ENCODE data around the gene PHC2.

Gene PHC2

GRCh38 chr1:33370827-33371226 is 60.1 kb downstream of the PHC2 start:
- DNase-seq (ENCODE audit: insufficient read length, low spot score) (no peak), FAIRE-seq (no peak)
- no peak for TF ChIP-seq POLR2A (IDR thresholded peaks at IDR 0.05; ENCODE audit: low read depth, low read length)

GRCh38 chr1:33370301-33370700 is 60.6 kb downstream of the PHC2 start:
- no peak for DNase-seq (ENCODE audit: insufficient read length, low spot score)
- no peak for FAIRE-seq
- TF ChIP-seq POLR2A (IDR thresholded peaks at IDR 0.05; ENCODE audit: low read depth, low read length): no peak

DNA sequence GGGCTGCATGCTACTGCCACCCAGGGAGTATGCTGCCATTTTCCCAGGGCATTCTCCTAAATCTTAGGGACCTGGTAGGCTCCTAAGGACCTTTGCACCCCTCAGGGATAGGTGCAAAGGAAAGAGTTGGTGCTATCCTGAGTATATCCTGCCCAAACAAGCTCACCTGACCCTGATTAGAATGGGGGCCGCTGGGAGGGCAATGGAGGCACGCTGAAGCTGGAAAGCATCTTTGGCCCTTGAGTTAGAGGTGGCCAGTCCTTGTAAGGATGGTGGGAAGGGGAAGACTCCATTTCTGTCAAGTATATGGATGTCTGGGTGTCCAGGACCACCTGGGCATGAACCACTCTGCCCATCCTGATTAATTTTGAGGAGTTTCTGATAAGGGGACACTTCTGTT is 61.1 kb downstream of the PHC2 start:
- DNase-seq (ENCODE audit: insufficient read length, low spot score) (no peak), FAIRE-seq (no peak)
- no peak for TF ChIP-seq POLR2A (IDR thresholded peaks at IDR 0.05; ENCODE audit: low read depth, low read length)

DNA sequence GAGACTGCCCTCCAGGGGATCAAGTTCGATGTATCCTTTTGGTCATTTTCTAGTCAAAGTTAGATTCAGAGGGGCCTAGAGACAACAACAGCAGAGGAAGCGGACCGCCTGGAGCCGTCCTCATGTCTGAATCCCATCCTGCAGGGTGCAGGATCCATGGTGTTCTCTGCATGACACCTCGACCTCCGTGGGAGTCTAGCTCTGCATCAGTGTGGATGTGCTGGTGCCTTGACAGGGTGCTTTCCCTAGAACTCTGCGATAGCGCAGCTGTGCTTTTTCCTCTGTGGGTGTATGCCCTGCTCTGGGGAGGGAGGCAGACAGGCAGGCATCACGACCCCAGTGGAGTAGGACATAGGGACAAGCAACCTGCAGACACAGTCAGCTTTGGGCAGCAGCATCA is 61.8 kb downstream of the PHC2 start:
- DNase-seq (ENCODE audit: insufficient read length, low spot score) (no peak), FAIRE-seq (no peak)
- TF ChIP-seq POLR2A (IDR thresholded peaks at IDR 0.05; ENCODE audit: low read depth, low read length): no peak

GRCh38 chr1:33368431-33368830 is 62.5 kb downstream of the PHC2 start:
- DNase-seq (ENCODE audit: insufficient read length, low spot score) (no peak), FAIRE-seq (no peak)
- no peak for TF ChIP-seq POLR2A (IDR thresholded peaks at IDR 0.05; ENCODE audit: low read depth, low read length)

- FAIRE-seq (no peak), DNase-seq (ENCODE audit: insufficient read length, low spot score) (peak; percentile 79)
- TF ChIP-seq POLR2A (IDR thresholded peaks at IDR 0.05; ENCODE audit: low read depth, low read length): no peak
Observed at GRCh38 chr1:33367485-33368405, 63.1 kb downstream of the PHC2 start.

- DNase-seq (ENCODE audit: insufficient read length, low spot score) (no peak), FAIRE-seq (no peak)
- no peak for TF ChIP-seq POLR2A (IDR thresholded peaks at IDR 0.05; ENCODE audit: low read depth, low read length)
Observed at GRCh38 chr1:33366762-33367484, 64.0 kb downstream of the PHC2 start.

DNA sequence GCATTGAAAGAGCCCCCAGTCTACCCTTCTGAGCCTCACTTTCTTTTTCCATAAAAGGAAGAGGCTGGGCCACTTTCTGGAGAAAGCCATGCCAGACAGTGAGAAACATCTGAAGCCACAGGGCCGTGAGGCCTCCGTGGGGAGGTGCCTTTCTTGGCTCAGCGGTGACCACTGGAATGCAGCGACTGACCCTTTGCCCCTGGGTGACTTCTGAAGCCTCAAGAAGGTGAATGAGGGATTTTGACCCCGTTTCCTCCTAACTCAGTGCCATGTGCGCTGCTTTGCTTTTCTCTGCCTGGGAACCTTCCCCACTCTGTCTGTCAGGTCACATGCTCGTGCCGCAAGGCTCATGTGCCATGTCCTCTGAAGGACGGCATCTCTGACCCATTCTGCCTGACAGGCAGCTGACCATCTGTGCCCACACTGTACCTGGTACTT is 65.3 kb downstream of the PHC2 start:
- no peak for TF ChIP-seq POLR2A (IDR thresholded peaks at IDR 0.05; ENCODE audit: low read depth, low read length)
- no peak for FAIRE-seq
- DNase-seq (ENCODE audit: insufficient read length, low spot score): no peak

DNA sequence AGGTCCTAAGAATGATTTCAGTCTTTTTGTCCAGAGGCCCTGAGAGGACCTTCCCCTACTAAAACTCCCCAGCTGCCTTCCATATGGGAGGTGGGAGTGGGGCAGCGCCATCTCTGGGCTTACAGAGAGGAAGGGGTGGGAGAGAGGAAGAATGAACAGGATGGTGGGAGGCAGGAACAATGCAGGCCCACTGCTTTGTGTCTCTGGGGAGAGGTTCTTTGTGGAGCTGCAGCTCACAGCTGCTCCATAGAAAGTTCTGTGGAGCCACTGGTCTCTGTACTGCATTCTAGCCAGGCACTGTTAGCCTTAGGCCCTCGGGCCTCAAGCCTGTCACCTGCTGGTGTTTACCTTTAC is 66.4 kb downstream of the PHC2 start:
- no peak for TF ChIP-seq POLR2A (IDR thresholded peaks at IDR 0.05; ENCODE audit: low read depth, low read length)
- DNase-seq (ENCODE audit: insufficient read length, low spot score) (no peak), FAIRE-seq (no peak)

DNA sequence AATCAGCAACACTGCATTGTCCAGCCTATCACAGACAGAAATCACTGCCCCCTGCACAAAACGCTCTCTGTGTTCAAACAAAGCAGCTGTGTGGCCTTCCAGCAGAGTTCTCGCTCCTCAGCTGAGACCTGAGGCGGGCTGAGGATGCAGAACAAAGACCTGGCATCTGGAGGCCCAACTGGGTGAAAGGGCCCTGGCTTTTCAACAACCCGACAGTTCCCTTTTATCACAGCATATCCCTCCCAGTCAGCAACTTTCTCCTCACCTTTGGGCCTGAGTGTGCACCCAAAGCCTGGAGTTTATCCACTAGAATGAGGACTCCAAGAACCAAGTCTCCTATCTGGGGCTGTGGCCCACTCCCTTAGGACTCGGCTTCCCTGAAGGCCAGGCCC is 67.4 kb downstream of the PHC2 start:
- FAIRE-seq (no peak), DNase-seq (ENCODE audit: insufficient read length, low spot score) (no peak)
- no peak for TF ChIP-seq POLR2A (IDR thresholded peaks at IDR 0.05; ENCODE audit: low read depth, low read length)

DNA sequence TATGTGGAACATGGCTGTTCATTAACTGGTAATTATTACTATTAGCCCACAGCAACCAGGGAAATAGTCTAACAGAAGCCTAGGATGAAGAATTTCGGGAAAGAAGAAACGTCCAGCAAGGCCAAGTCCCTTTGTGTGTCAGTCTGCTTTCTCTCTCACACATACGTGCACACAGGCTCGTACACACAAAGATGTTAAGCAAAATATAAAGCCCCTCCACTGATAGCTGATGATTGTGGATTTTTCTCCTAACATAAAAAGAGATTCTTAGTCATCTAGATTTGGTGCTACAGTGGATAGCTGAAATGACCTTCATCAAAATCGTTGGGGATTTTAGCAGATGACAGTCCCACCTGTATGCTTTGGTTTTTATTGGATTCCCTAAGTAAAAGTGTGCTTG is 67.9 kb downstream of the PHC2 start:
- TF ChIP-seq POLR2A (IDR thresholded peaks at IDR 0.05; ENCODE audit: low read depth, low read length): no peak
- DNase-seq (ENCODE audit: insufficient read length, low spot score) (no peak), FAIRE-seq (no peak)

DNA sequence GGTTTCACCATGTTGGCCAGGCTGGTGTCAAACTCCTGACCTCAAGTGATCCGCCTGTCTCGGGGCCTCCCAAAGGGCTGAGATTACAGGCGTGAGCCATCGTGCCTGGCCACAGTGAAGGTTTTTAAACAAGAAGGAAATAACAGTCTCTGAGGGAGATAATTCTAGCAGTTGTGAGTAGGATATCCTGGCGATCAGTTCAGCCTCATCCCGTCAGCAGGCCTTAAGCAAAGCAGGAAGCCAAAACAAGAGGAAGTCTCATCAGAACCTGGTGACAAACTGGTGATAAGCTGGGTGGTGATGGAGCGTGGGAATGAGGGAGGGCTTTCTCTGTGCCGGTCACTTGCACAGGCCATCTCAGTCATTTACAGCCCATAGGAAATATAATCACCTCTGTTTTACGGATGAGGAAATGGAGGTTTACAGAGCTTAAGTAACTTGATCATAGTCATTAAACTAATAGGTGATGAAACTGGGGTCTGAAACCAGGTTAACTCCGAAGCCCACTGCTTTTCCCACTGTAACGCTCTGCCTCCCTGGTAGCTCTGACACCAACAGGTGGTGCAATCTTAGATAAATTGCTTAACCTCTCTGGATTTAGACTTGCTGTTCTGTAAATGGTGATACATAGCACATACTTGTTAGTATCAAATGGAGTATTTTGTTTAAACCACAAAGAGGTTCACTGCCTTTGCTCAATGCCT is 69.2 kb downstream of the PHC2 start:
- DNase-seq (ENCODE audit: insufficient read length, low spot score): no peak
- no peak for FAIRE-seq
- TF ChIP-seq POLR2A (IDR thresholded peaks at IDR 0.05; ENCODE audit: low read depth, low read length): no peak

GRCh38 chr1:33360367-33360766 is 70.5 kb downstream of the PHC2 start:
- DNase-seq (ENCODE audit: insufficient read length, low spot score): no peak
- no peak for FAIRE-seq

GRCh38 chr1:33359931-33360330 is 71.0 kb downstream of the PHC2 start:
- FAIRE-seq (no peak), DNase-seq (ENCODE audit: insufficient read length, low spot score) (no peak)
- TF ChIP-seq POLR2A (IDR thresholded peaks at IDR 0.05; ENCODE audit: low read depth, low read length): no peak

More at GRCh38 chr1:33360367-33360766, 70.5 kb downstream of the PHC2 start:
- no peak for TF ChIP-seq POLR2A (IDR thresholded peaks at IDR 0.05; ENCODE audit: low read depth, low read length)

Data from H54 (cell line).